ENCODE measurements around the gene DGKG. TPM values are rescaled to one million over a fixed set of nuclear protein-coding genes. Genes with fewer than 3 reads are reported as not detected.

DGKG gene
- total RNA-seq, 1 experiment from 2014 or later = 0.04 TPM

DNA sequence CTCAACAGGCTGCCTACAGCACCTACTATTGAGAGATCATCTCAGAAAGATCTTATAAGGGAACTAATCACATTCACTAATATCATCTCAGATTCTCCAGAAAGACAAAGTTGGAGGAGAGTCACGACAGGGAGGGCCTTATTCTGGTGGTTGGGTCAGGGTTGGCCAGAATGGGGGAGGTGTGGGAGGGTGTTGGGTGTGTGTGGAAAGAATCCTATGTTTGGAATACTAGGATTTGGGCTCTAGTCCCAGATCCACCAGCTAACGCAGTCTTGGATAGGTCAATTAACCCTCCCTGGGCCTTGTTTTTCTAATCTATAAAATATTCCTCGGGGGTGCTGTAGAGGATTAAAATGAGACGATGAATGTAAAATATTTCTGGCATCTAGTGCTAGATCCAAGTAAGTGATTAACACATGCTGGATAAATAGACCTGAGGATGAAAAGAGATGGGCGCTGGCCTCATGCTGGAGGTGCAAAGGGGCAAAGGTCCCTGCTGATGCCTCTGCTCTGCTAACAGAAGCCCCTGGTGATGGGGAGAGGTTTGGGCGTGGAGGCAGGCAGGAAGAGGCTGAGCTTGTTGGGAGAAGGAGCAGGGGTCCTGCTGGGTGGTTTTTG lies 185.6 kb downstream of the DGKG start:
- no peaks in the 10 kb centered on the region for H4K20me1 ChIP-seq (ENCODE audit: insufficient read depth, low read depth, low read length)
- H3K9me3 ChIP-seq (ENCODE audit: low read length) = no peaks in the 10 kb centered on the region
- DNase-seq = no peak
- H2AFZ ChIP-seq (ENCODE audit: low read length) = no peak overlapping the region
- H3K4me3 ChIP-seq (ENCODE audit: low read length) = no peak overlapping the region
- no peaks in the 10 kb centered on the region for H3K79me2 ChIP-seq (ENCODE audit: low read length)
- H3K27me3 ChIP-seq (ENCODE audit: low read length) = no peaks in the 10 kb centered on the region
- H3K4me2 ChIP-seq (ENCODE audit: low read depth, low read length, poor library complexity, severe bottlenecking) = no peak overlapping the region
- no peaks in the 10 kb centered on the region for H3K36me3 ChIP-seq (ENCODE audit: insufficient read depth, low read length)
- H3K9me2 ChIP-seq (replicated peaks; ENCODE audit: insufficient read depth, low read length) = no peaks in the 10 kb centered on the region
- H3K27ac ChIP-seq (ENCODE audit: low read length) = no peak overlapping the region
- H3K9ac ChIP-seq (ENCODE audit: low read length) = no peak overlapping the region
- H3K4me1 ChIP-seq (ENCODE audit: low read length) = no peaks in the 10 kb centered on the region

DNA sequence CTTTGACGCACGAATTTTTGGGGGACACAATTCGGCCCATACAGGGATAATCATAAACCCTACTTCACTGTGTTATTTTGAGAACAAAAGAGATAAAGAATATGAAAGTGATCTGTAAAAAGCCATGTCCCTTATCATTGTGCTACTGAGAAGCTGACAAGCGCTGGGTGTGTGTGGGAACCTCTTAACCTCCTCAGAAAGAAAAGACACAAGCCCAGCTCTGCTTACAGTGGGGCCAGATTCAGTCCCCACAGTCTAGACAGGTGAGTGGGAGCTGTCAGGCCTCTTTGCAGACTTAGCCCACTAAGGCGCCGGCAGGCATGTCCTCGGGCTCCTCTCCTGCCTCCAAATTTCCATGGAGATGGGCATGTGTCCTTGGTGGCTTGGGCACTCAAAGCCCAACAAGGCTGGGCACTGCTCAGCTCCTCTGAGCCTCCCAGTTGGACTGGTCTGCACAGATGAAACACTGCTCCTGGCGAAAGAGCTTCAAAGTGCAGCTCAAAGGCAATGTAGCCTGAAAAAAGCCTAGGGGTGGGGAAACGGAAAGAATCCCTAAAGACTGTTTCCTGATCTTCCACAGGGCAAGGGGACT lies 188.7 kb downstream of the DGKG start:
- H3K27ac ChIP-seq (ENCODE audit: low read length) = no peak overlapping the region
- no peaks in the 10 kb centered on the region for H3K79me2 ChIP-seq (ENCODE audit: low read length)
- H3K27me3 ChIP-seq (ENCODE audit: low read length) = no peaks in the 10 kb centered on the region
- no peaks in the 10 kb centered on the region for H3K9me2 ChIP-seq (replicated peaks; ENCODE audit: insufficient read depth, low read length)
- H3K4me1 ChIP-seq (ENCODE audit: low read length) = no peaks in the 10 kb centered on the region
- no peak overlapping the region for H3K4me2 ChIP-seq (ENCODE audit: low read depth, low read length, poor library complexity, severe bottlenecking)
- DNase-seq = no peak
- no peak overlapping the region for H3K9ac ChIP-seq (ENCODE audit: low read length)
- H3K36me3 ChIP-seq (ENCODE audit: insufficient read depth, low read length) = no peaks in the 10 kb centered on the region
- H3K4me3 ChIP-seq (ENCODE audit: low read length) = no peak overlapping the region
- no peaks in the 10 kb centered on the region for H4K20me1 ChIP-seq (ENCODE audit: insufficient read depth, low read depth, low read length)
- H2AFZ ChIP-seq (ENCODE audit: low read length) = no peak overlapping the region
- no peaks in the 10 kb centered on the region for H3K9me3 ChIP-seq (ENCODE audit: low read length)

DNA sequence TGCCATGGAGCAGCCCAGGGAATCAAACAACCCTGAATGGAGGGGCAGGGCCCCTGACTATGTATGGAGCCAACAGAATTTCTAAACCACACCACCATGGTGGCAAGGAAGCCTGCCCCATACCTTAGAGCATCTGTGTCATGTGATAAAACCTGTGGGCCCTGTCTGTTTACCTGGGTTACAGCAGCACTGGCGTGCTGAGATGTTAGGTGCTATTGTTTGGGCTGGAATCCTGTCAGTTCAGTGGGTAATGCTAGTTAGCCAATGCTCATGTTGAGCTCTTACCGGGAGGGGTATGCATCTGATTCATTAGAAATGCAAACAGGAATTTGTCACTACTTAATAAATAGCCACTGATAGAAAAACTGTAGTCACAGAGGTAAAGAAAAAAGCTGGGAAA lies 189.7 kb downstream of the DGKG start:
- Histone ChIP-seq H3K4me3 (ENCODE audit: low read length) (no peak overlapping the region), H3K27ac (ENCODE audit: low read length) (no peak overlapping the region), H3K9me2 (replicated peaks; ENCODE audit: insufficient read depth, low read length) (no peaks in the 10 kb centered on the region), H3K36me3 (ENCODE audit: insufficient read depth, low read length) (no peaks in the 10 kb centered on the region), H4K20me1 (ENCODE audit: insufficient read depth, low read depth, low read length) (no peaks in the 10 kb centered on the region), H3K9me3 (ENCODE audit: low read length) (no peaks in the 10 kb centered on the region), H3K27me3 (ENCODE audit: low read length) (no peaks in the 10 kb centered on the region), H3K4me2 (ENCODE audit: low read depth, low read length, poor library complexity, severe bottlenecking) (no peak overlapping the region), H3K9ac (ENCODE audit: low read length) (no peak overlapping the region), H3K4me1 (ENCODE audit: low read length) (no peaks in the 10 kb centered on the region), H3K79me2 (ENCODE audit: low read length) (no peaks in the 10 kb centered on the region), H2AFZ (ENCODE audit: low read length) (no peak overlapping the region)
- DNase-seq = no peak

DNA sequence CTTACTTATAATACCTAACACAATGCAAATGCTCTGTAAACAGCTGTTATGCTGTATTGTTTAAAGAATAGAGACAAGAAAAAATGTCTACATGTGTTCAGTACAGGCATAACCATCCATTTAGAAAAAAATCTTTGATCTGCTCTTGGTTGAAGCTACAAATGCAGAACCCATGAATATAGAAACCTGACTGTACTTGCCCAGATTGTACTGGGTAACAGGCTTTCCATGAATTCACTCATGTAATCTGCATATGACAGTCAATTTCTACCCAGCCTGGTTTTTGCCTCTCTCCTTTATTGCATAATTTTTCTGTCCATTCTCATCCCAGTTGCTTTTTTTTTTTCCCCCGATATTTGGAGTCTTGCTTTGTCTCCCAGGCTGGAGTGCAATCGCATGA lies 190.5 kb downstream of the DGKG start:
- no peak overlapping the region for H3K27ac ChIP-seq (ENCODE audit: low read length)
- no peaks in the 10 kb centered on the region for H3K79me2 ChIP-seq (ENCODE audit: low read length)
- no peak overlapping the region for H3K9ac ChIP-seq (ENCODE audit: low read length)
- H3K4me1 ChIP-seq (ENCODE audit: low read length) = no peaks in the 10 kb centered on the region
- H3K36me3 ChIP-seq (ENCODE audit: insufficient read depth, low read length) = no peaks in the 10 kb centered on the region
- no peaks in the 10 kb centered on the region for H3K27me3 ChIP-seq (ENCODE audit: low read length)
- no peaks in the 10 kb centered on the region for H3K9me3 ChIP-seq (ENCODE audit: low read length)
- no peak overlapping the region for H3K4me3 ChIP-seq (ENCODE audit: low read length)
- no peak for DNase-seq
- H3K4me2 ChIP-seq (ENCODE audit: low read depth, low read length, poor library complexity, severe bottlenecking) = no peak overlapping the region
- H2AFZ ChIP-seq (ENCODE audit: low read length) = no peak overlapping the region
- no peaks in the 10 kb centered on the region for H3K9me2 ChIP-seq (replicated peaks; ENCODE audit: insufficient read depth, low read length)
- no peaks in the 10 kb centered on the region for H4K20me1 ChIP-seq (ENCODE audit: insufficient read depth, low read depth, low read length)

DNA sequence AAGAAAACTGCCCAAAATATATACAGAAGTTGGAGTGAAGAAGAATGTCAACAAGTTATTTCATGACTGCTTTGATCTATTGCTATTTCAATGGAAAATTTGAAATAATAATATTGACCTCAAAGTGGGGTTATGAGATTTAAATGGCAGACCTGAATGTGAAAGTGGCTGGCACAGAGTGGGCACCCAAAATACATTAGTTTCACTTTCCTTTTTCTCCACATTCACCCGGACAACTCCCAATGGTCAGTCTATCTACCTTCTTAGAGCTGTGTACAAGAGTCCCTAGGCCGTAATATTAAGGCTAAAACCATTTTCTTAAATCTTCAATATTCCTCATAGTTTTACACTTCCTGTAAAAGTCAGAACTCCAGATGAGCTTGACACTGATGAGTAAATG lies 191.5 kb downstream of the DGKG start:
- Histone ChIP-seq H3K4me3 (ENCODE audit: low read length) (no peak overlapping the region), H3K27ac (ENCODE audit: low read length) (no peak overlapping the region), H4K20me1 (ENCODE audit: insufficient read depth, low read depth, low read length) (no peaks in the 10 kb centered on the region), H3K4me2 (ENCODE audit: low read depth, low read length, poor library complexity, severe bottlenecking) (no peak overlapping the region), H3K27me3 (ENCODE audit: low read length) (0 out of 2 replicates have a peak, but pooled peaks cover 3% of the 10 kb centered on the region), H3K36me3 (ENCODE audit: insufficient read depth, low read length) (no peaks in the 10 kb centered on the region), H3K9me3 (ENCODE audit: low read length) (no peaks in the 10 kb centered on the region), H3K79me2 (ENCODE audit: low read length) (no peaks in the 10 kb centered on the region), H3K9ac (ENCODE audit: low read length) (no peak overlapping the region), H2AFZ (ENCODE audit: low read length) (no peak overlapping the region), H3K9me2 (replicated peaks; ENCODE audit: insufficient read depth, low read length) (no peaks in the 10 kb centered on the region), H3K4me1 (ENCODE audit: low read length) (no peaks in the 10 kb centered on the region)
- DNase-seq = no peak

DNA sequence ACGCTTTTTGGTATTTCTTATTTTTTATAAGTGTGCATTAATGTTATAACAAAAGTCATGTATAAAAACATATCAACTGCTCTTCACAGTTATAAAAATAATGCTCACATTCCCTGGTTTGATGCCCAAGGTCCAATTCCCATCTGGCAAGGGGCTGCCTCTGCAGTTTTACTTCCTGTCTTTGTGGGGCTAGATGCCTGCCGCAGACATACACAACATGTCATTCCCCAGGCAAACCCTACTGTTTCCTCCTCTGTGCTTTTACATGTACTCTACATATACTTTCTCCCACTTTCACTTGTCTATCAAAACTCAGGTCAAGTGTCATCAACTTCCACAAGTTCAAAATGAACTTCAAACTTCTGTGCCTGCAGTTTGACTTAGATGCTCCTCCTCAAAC lies 192.7 kb downstream of the DGKG start:
- H3K79me2 ChIP-seq (ENCODE audit: low read length) = no peaks in the 10 kb centered on the region
- H3K36me3 ChIP-seq (ENCODE audit: insufficient read depth, low read length) = no peaks in the 10 kb centered on the region
- H3K4me3 ChIP-seq (ENCODE audit: low read length) = no peak overlapping the region
- no peaks in the 10 kb centered on the region for H3K4me1 ChIP-seq (ENCODE audit: low read length)
- no peaks in the 10 kb centered on the region for H3K9me3 ChIP-seq (ENCODE audit: low read length)
- H3K9me2 ChIP-seq (replicated peaks; ENCODE audit: insufficient read depth, low read length) = no peaks in the 10 kb centered on the region
- no peak for DNase-seq
- no peak overlapping the region for H3K27ac ChIP-seq (ENCODE audit: low read length)
- H4K20me1 ChIP-seq (ENCODE audit: insufficient read depth, low read depth, low read length) = no peaks in the 10 kb centered on the region
- no peak overlapping the region for H2AFZ ChIP-seq (ENCODE audit: low read length)
- 0 out of 2 replicates have a peak, but pooled peaks cover 4% of the 10 kb centered on the region for H3K27me3 ChIP-seq (ENCODE audit: low read length)
- no peak overlapping the region for H3K9ac ChIP-seq (ENCODE audit: low read length)
- H3K4me2 ChIP-seq (ENCODE audit: low read depth, low read length, poor library complexity, severe bottlenecking) = no peak overlapping the region

DNA sequence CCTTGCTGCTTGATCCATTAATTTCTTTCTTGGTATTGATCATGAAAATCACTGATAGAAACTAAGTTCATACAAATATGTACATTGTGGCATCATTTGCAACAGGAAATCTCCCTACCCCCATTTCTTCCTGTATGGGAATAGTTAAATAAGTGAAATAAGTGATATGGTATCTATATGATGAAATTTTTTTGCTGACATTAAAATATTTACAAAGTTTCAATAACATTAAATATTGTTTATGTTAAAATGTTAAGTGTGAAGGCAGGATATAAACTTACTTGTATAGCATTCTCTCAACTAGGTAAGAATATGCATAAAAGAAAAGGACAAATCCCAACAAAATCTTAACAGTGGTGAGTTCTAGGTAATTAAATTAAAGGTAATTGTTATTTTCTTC lies 193.1 kb downstream of the DGKG start:
- H3K36me3 ChIP-seq (ENCODE audit: insufficient read depth, low read length) = no peaks in the 10 kb centered on the region
- H3K27ac ChIP-seq (ENCODE audit: low read length) = no peak overlapping the region
- H3K79me2 ChIP-seq (ENCODE audit: low read length) = no peaks in the 10 kb centered on the region
- no peak overlapping the region for H3K4me3 ChIP-seq (ENCODE audit: low read length)
- H3K9me3 ChIP-seq (ENCODE audit: low read length) = no peaks in the 10 kb centered on the region
- H4K20me1 ChIP-seq (ENCODE audit: insufficient read depth, low read depth, low read length) = no peaks in the 10 kb centered on the region
- H2AFZ ChIP-seq (ENCODE audit: low read length) = no peak overlapping the region
- 0 out of 2 replicates have a peak, but pooled peaks cover 4% of the 10 kb centered on the region for H3K27me3 ChIP-seq (ENCODE audit: low read length)
- H3K9me2 ChIP-seq (replicated peaks; ENCODE audit: insufficient read depth, low read length) = no peaks in the 10 kb centered on the region
- H3K4me2 ChIP-seq (ENCODE audit: low read depth, low read length, poor library complexity, severe bottlenecking) = no peak overlapping the region
- H3K9ac ChIP-seq (ENCODE audit: low read length) = no peak overlapping the region
- H3K4me1 ChIP-seq (ENCODE audit: low read length) = no peaks in the 10 kb centered on the region
- no peak for DNase-seq

DNA sequence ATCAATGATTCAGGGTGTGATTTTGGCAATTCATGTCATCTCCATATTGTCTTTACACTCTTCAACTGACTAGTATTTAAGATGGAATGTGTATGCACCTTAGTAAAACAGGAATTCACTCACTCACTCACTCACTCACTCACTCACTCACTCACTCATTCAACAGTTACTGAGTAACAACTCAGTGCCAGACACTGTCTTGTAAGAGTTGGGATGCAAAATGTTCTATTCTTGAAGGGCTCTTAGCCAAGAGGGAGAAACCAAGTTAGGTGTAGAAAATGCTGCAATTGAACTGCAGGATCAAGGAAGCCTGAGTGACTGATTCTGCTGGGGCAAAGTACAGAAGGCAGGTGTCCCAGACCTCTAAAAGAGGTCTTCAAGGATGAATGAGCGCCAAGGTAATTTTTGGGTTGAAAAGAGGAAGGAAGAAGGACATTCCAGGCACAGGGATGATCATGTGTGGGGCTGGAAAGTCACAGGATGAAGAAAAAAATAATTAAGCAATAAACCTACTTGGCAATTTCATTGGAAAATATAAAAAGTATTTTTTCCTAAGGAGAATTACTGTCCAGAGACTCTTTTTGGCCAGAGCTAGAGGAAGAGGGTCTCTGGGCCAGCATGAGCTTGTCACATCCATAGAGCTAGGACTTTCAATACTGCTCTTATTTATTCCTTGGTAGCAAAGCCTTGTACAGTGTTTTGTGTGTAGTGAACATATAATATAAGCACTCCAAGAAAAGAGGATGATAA lies 194.2 kb downstream of the DGKG start:
- no peaks in the 10 kb centered on the region for H3K9me3 ChIP-seq (ENCODE audit: low read length)
- H3K4me1 ChIP-seq (ENCODE audit: low read length) = no peaks in the 10 kb centered on the region
- no peak overlapping the region for H2AFZ ChIP-seq (ENCODE audit: low read length)

More for the DNA sequence above, 194.2 kb downstream of the DGKG start:
- Histone ChIP-seq H3K36me3 (ENCODE audit: insufficient read depth, low read length) (no peaks in the 10 kb centered on the region), H3K4me2 (ENCODE audit: low read depth, low read length, poor library complexity, severe bottlenecking) (no peak overlapping the region), H4K20me1 (ENCODE audit: insufficient read depth, low read depth, low read length) (no peaks in the 10 kb centered on the region), H3K27ac (ENCODE audit: low read length) (no peak overlapping the region), H3K9me2 (replicated peaks; ENCODE audit: insufficient read depth, low read length) (no peaks in the 10 kb centered on the region), H3K4me3 (ENCODE audit: low read length) (no peak overlapping the region), H3K27me3 (ENCODE audit: low read length) (0 out of 2 replicates have a peak, but pooled peaks cover 4% of the 10 kb centered on the region), H3K79me2 (ENCODE audit: low read length) (no peaks in the 10 kb centered on the region), H3K9ac (ENCODE audit: low read length) (no peak overlapping the region)
- DNase-seq = no peak
